Activated CD8-positive, alpha-beta T cell treated with anti-CD3 and anti-CD28 coated beads for 36 hours (primary cell): Measurements from ENCODE around the gene LAIR2. TPM values are rescaled to one million over a fixed set of nuclear protein-coding genes. Genes with fewer than 3 reads are reported as not detected.
"Not testable (repeated sequence)": the region's sequence is repeated elsewhere in the genome, so short reads cannot be mapped to it uniquely, and the experiment has no call there.

Source experiments
- ATAC-seq: fragments of 200-7000 bp; cut with Tn5 transposase; one replicate; pipeline ENCODE4 v1.10.0; 2021; ENCODE audit warnings: mild to moderate bottlenecking, moderate library complexity
- CTCF ChIA-PET: fragments of 350-600 bp; sonication (Branson Sonifier 250); formaldehyde crosslinking; loops from one replicate; lab custom pipeline; 2021; ENCODE audit warnings: antibody characterized with exemption; lab: Charles Lee
- POLR2A ChIA-PET: fragments of 350-600 bp; sonication (Branson Sonifier 250); formaldehyde crosslinking; loops from one replicate; lab custom pipeline; 2021; ENCODE audit warnings: antibody characterized with exemption; lab: Charles Lee
- DNase-seq: peaks from one replicate; pipeline ENCODE4 v3.0.0-alpha.2; 2020
- H3K27ac Mint-ChIP-seq: one replicate; pipeline ENCODE4 v1.8.0; 2021; ENCODE audit warnings: mild to moderate bottlenecking, mixed read lengths
- H3K27me3 Mint-ChIP-seq: one replicate; pipeline ENCODE4 v1.8.0; 2021; ENCODE audit warnings: mixed read lengths
- H3K36me3 Mint-ChIP-seq: one replicate; pipeline ENCODE4 v1.8.0; 2021; ENCODE audit warnings: low read depth, mixed read lengths
- H3K4me1 Mint-ChIP-seq: one replicate; pipeline ENCODE4 v1.8.0; 2021; ENCODE audit warnings: low read depth, mixed read lengths
- H3K4me3 Mint-ChIP-seq: one replicate; pipeline ENCODE4 v1.8.0; 2021; ENCODE audit warnings: mild to moderate bottlenecking, moderate library complexity, mixed read lengths
- H3K9me3 Mint-ChIP-seq: one replicate; pipeline ENCODE4 v1.8.0; 2021; ENCODE audit warnings: mixed read lengths
- CTCF ChIP-seq: fragments of 200-600 bp; IDR thresholded peaks from one replicate; pipeline ENCODE4 v1.8.0; 2022; ENCODE audit warnings: antibody characterized with exemption, mild to moderate bottlenecking
- intact Hi-C: fragments of 100-400 bp; cut with micrococcal nuclease; formaldehyde crosslinking; loops from one replicate; pipeline ENCODE4 v1.10.0; 2022
- total RNA-seq, 2 experiments: library from RNA; stranded (reverse); gene quantifications; one replicate each; pipeline ENCODE4 v1.2.3, GENCODE V29; 2021

The LAIR2 gene
- total RNA-seq, 2 experiments from 2014 or later, result 1.5 to 2.1 TPM

GRCh38 chr19:54493967-54494585 is 8.6 kb upstream of the LAIR2 start:
- H3K36me3 Mint-ChIP-seq, result no peaks in the 10 kb centered on the region
- H3K27me3 Mint-ChIP-seq, result peaks cover 24% of the 10 kb centered on the region
- ATAC-seq, result no peak
- CTCF ChIA-PET, result interaction anchor here (0.6 kb wide), 1 partner anchor 15 kb away, joined by 3 read pairs; no protein-coding TSS in a partner anchor
- H3K9me3 Mint-ChIP-seq, result no peaks in the 10 kb centered on the region
- peaks cover 16% of the 10 kb centered on the region for H3K4me1 Mint-ChIP-seq
- intact Hi-C loops, result no loop called here
- H3K4me3 Mint-ChIP-seq, result no peak overlapping the region
- DNase-seq, result no peak
- POLR2A ChIA-PET, result no interaction called here
- TF ChIP-seq CTCF, result no peak
- no peak overlapping the region for H3K27ac Mint-ChIP-seq

GRCh38 chr19:54495284-54495683 is 7.3 kb upstream of the LAIR2 start:
- POLR2A ChIA-PET, DNase-seq, H3K27ac Mint-ChIP-seq, H3K9me3 Mint-ChIP-seq, intact Hi-C loops, H3K36me3 Mint-ChIP-seq, ATAC-seq, H3K4me3 Mint-ChIP-seq: not testable (repeated sequence)
- CTCF ChIA-PET, result interaction anchor here (0.9 kb wide), 1 partner anchor 12 kb away, joined by 3 read pairs; no protein-coding TSS in a partner anchor
- Mint-ChIP-seq H3K4me1 (peaks cover 18% of the 10 kb centered on the region), H3K27me3 (peaks cover 28% of the 10 kb centered on the region)

- POLR2A ChIA-PET, H3K4me3 Mint-ChIP-seq, intact Hi-C loops, H3K9me3 Mint-ChIP-seq, H3K36me3 Mint-ChIP-seq, H3K27ac Mint-ChIP-seq, CTCF ChIA-PET: not testable (repeated sequence)
- peaks cover 24% of the 10 kb centered on the region for H3K4me1 Mint-ChIP-seq
- DNase-seq, result peak; percentile 43
- ATAC-seq, result peak; percentile 77
- peaks cover 34% of the 10 kb centered on the region for H3K27me3 Mint-ChIP-seq
Measured at GRCh38 chr19:54497747-54498450, 4.7 kb upstream of the LAIR2 start.

- H3K4me3 Mint-ChIP-seq, DNase-seq, H3K9me3 Mint-ChIP-seq, H3K36me3 Mint-ChIP-seq, intact Hi-C loops, H3K27ac Mint-ChIP-seq: not testable (repeated sequence)
- CTCF ChIA-PET, result interaction anchor here (1.6 kb wide), 1 partner anchor 20 kb away, joined by 3 read pairs; no protein-coding TSS in a partner anchor
- POLR2A ChIA-PET, result interaction anchor here (0.6 kb wide), 1 partner anchor 372 kb away, joined by 3 read pairs; no protein-coding TSS in a partner anchor
- H3K27me3 Mint-ChIP-seq, result peaks cover 31% of the 10 kb centered on the region
- H3K4me1 Mint-ChIP-seq, result peaks cover 24% of the 10 kb centered on the region
- peak; percentile 46 for ATAC-seq
Measured at GRCh38 chr19:54498451-54498772, 4.2 kb upstream of the LAIR2 start.

GRCh38 chr19:54505542-54505941 is 2.9 kb downstream of the LAIR2 start:
- H3K4me3 Mint-ChIP-seq, H3K36me3 Mint-ChIP-seq, H3K27ac Mint-ChIP-seq, ATAC-seq, H3K9me3 Mint-ChIP-seq, DNase-seq, POLR2A ChIA-PET, intact Hi-C loops: not testable (repeated sequence)
- Mint-ChIP-seq H3K4me1 (peaks cover 22% of the 10 kb centered on the region), H3K27me3 (peaks cover 23% of the 10 kb centered on the region)
- CTCF ChIA-PET, result interaction anchor here (1.2 to 1.4 kb wide), 2 partner anchors 24 to 170 kb away, joined by 3 read pairs; no protein-coding TSS in a partner anchor

GRCh38 chr19:54506079-54506478 is 3.4 kb downstream of the LAIR2 start:
- ATAC-seq (no peak), DNase-seq (no peak)
- Mint-ChIP-seq H3K36me3 (no peaks in the 10 kb centered on the region), H3K27me3 (peaks cover 20% of the 10 kb centered on the region), H3K4me3 (no peak overlapping the region), H3K4me1 (peaks cover 22% of the 10 kb centered on the region), H3K9me3 (no peaks in the 10 kb centered on the region), H3K27ac (no peak overlapping the region)
- POLR2A ChIA-PET, result no interaction called here
- CTCF ChIA-PET, result interaction anchor here (1.2 to 1.4 kb wide), 3 partner anchors 24 to 169 kb away, joined by 3 to 4 read pairs (median 3); no protein-coding TSS in a partner anchor
- TF ChIP-seq CTCF, result no peak
- intact Hi-C loops, result no loop called here

- H3K27ac Mint-ChIP-seq, DNase-seq, H3K9me3 Mint-ChIP-seq, H3K36me3 Mint-ChIP-seq, POLR2A ChIA-PET, H3K4me3 Mint-ChIP-seq, intact Hi-C loops: not testable (repeated sequence)
- CTCF ChIA-PET, result interaction anchor here (1.2 to 1.4 kb wide), 2 partner anchors 25 to 26 kb away, joined by 3 to 4 read pairs; no protein-coding TSS in a partner anchor
- Mint-ChIP-seq H3K27me3 (peaks cover 19% of the 10 kb centered on the region), H3K4me1 (peaks cover 22% of the 10 kb centered on the region)
- peak; percentile 59 for ATAC-seq
Measured at GRCh38 chr19:54507038-54507717, 4.5 kb downstream of the LAIR2 start.
